Activated CD4-positive, CD25-positive, alpha-beta regulatory T cell treated with anti-CD3 and anti-CD28 coated beads, Interleukin-2, amount 50 U/mL, for 16 hours (primary cell): ENCODE measurements around the gene CRK.
"Not testable (repeated sequence)": the region's sequence is repeated elsewhere in the genome, so short reads cannot be mapped to it uniquely, and the experiment has no call there.

Source experiments
- DNase-seq: peaks from one replicate; pipeline ENCODE4 v3.0.0-alpha.2; 2020; ENCODE audit warnings: low read depth, low spot score

CRK gene

GRCh38 chr17:1467898-1468492 is 12.0 kb upstream of the CRK start:
- DNase-seq: no peak

- DNase-seq: no peak
Observed at GRCh38 chr17:1467258-1467657, 11.2 kb upstream of the CRK start.

DNA sequence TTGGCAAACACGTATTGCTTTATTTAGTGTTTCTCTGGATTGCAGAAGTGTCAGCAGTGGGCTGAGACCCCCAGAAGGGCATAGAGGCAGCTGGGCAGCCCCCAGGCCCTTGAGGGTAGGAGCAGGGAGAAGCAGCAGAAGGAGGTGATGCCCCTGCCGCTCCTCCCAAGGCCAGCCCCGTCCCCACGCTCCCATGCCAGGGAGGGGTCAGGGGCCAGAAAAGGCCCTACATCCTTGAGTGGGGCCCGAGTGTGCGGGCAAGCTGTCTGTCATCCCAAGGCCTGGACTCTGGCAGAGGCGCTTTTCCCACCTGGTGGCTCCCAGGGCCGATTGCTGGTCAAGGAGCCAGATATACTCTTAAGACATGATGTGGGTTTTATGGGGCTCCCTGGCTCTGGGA is 8.2 kb upstream of the CRK start:
- DNase-seq: no peak

DNA sequence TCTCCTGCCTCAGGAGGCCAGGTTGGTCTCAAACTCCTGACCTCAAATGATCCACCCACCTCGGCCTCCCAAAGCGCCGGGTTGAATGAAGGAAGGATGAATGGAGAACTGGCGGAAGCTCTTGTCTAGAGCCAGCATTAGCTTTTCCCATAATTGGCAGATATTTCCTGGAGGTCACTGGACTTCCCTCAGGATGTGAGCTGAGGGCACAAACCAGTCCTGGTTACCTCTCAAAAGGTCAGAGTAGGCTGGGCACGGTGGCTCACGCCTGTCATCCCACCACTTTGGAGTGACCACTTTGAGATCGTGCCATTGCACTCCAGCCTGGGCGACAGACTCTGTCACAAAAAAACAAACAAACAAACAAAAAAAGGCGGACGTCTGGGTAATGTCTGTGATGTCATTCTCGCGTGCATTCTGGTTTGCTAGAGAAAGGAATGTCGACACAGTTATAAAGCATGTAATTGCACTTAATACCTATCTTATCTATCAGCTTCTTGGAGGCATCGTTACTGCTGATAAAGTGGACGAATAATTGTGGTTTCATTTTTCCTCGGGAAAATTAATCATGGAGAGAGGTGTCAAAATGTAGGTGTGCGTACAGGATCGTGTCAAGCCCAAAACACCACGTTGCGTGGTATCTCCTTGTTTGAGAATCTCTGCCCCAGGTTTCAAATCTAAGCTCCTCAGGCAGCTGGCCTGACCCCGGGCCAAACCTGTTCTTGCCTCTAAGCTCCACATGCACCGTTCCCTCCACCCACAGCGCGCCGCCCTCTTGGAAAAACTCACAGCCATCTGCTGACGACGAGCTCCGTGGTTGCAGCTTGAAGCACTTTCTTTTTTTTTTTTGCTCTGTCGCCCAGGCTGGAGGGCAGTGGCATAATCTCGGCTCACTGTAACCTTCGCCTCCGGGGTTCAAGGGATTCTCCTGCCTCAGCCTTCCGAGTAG is 6.4 kb upstream of the CRK start:
- DNase-seq: no peak

- no peak for DNase-seq
Observed at GRCh38 chr17:1461198-1461944, 5.3 kb upstream of the CRK start.

- DNase-seq: no peak
Observed at GRCh38 chr17:1460233-1460632, 4.2 kb upstream of the CRK start.

DNA sequence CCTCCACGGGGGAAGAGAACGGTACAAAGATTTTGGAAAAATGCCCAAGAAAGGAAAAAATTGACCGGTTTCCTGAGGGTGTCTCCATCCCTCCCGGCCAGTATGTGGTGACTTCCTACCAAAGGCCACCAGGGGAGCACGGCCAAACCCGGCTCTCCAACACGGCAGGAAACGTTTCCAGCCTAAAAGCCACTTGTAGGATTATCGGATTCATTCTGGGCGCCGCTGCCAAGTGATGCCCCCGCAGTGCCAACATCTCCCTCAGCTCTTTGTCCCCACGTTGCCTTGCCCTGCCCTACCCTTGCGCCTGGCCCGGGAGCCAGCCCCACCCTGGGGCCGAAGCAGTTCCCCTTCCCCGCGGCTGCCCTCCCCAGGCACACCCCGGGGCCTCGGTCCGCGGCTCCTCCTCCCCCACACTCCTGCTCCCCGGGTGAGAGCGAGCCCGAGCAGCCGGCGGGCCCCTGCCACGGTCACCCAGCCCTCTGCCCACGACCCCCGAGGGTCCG is 688 bp downstream of the CRK start:
- DNase-seq: no peak

DNA sequence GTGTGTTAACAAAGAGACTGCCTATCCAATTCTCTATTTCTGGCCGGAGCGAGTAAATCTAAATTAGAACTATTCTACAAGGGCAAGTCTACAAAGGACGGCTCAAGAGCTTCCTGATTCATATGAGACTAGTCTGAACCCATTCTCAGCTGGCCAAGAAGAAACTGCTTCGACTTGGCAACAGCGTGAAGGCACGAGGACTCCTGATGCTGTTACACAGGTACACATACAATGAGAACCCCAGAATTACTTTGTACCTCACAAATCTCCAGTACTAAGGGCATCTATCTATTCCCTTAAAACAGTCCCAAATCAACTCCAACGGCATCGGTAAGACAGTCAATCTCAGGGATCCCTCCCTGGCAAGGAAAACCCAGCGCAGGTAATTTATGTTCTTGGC is 1.5 kb downstream of the CRK start:
- DNase-seq: no peak

GRCh38 chr17:1453694-1454093 is 2.3 kb downstream of the CRK start:
- not testable (repeated sequence) for DNase-seq

GRCh38 chr17:1452836-1453235 is 3.2 kb downstream of the CRK start:
- DNase-seq: no peak

DNA sequence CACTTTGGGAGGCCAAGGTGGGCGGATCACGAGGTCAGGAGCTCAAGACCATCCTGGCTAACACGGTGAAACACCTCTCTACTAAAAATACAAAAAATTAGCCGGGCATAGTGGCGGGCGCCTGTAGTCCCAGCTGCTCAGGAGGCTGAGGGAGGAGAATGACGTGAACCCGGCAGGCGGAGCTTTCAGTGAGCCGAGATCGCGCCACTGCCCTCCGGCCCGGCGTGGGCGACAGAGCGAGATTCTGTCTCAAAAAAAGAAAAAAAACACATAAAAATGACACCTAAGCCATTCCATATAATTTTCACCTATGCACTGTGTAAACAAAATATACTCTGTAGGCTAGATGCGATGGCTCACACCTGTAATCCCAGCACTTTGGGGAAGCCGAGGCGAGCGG is 5.8 kb downstream of the CRK start:
- not testable (repeated sequence) for DNase-seq

DNA sequence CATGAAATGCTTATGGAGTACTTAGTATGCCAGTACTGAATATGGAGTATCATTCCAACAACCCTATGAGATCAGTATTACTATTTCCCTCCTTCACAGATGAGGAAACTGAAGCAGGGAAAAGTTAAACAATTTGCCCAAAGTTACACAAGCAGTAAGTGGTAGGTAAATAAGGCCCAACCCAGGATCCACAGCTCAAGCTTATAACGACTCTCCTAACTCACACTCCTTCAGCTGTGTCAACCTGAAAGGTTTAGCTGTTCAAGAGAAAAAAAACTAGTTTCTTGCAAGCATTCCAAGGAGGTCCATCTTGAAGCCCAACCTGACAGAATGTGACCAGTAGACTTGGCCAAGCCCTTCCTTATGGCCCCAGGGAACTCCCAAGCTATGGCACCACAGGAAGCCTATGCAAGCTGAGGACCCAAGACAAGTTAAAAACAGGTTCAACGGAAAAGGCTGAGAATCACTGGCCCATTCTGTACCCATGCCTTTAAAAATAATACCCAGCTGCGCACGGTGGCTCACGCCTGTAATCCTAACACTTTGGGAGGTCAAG is 6.5 kb downstream of the CRK start:
- DNase-seq: no peak

DNA sequence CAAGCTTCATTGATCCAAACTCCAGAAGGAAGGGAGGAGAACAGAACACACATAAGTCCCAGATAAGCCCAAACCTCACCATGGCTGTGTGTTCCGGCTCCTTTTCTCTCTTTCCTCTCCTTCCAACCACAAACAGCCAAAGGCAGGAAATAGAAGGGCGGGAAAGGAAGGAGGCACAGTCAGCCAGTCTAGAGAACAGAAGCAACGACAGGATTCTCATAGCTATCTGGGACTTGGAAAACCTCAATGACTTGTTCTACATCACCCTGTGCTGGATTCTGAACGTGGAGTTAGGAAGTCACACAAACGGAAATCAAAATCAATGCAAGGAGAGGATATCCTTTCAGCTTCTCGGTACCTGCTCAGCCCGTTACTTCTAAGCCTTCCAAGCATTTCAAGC is 9.0 kb downstream of the CRK start:
- no peak for DNase-seq

- no peak for DNase-seq
Observed at GRCh38 chr17:1446201-1446600, 9.8 kb downstream of the CRK start.

DNA sequence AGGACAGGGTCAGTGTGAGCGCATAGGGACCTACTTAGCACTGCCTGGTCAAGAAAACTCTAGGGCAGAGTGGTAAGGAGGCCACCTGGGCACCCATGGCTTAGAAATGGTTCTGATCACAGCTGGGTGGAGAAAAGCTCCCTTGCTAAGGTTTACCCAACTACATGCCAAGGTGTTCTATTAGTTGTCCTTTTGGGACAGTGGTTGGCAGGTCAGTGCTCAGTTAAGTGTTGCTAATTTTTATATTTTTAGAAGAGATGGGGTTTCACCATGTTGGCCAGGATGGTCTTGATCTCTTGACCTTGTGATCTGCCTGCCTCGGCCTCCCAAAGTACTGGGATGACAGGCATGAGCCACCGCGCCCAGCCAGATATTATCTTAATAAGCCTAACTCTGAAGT is 10.3 kb downstream of the CRK start:
- DNase-seq: not testable (repeated sequence)

GRCh38 chr17:1442721-1443120 is 13.3 kb downstream of the CRK start:
- not testable (repeated sequence) for DNase-seq

DNA sequence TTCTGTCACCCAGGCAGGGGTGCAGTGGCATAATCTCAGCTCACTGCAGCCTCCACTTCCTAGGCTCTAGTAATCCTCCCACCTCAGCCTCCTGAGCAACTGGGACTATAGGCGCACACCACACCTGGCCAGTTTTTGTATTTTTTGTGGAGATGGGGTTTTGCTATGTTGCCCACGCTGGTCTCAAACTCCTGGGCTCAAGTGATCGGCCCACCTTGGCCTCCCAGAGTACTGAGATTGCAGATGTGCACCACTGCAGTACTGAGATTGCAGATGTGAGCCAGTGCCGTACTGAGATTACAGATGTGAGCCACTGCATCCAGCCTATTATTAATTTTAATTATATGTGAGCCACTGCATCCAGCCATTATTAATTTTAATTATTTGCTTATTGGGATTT is 13.8 kb downstream of the CRK start:
- DNase-seq: no peak

- DNase-seq: no peak
Observed at GRCh38 chr17:1440921-1441320, 15.1 kb downstream of the CRK start.

DNA sequence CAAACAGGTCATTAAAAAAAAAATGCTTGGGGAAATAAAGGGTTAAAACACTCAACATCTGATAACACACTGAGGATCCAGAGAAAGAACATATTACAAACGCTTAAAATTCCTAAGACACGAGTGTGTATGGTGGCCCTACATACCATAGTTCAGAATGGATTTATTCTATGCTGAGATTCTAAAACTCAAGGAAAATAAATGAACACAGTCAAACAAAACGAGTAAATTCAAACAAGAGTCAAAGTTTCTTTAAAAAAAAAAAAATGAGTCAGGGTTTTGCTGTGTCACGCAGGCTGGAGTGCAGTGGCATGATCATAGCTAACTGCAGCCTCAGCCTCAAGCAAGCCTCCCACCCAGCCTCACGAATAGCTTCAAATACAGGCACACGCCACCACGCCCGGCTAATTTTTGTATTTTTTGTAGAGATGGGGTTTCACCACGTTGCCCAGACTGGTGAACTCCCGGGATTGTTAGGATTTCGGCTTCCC is 17.4 kb downstream of the CRK start:
- no peak for DNase-seq

- DNase-seq: no peak
Observed at GRCh38 chr17:1435326-1435725, 20.7 kb downstream of the CRK start.

DNA sequence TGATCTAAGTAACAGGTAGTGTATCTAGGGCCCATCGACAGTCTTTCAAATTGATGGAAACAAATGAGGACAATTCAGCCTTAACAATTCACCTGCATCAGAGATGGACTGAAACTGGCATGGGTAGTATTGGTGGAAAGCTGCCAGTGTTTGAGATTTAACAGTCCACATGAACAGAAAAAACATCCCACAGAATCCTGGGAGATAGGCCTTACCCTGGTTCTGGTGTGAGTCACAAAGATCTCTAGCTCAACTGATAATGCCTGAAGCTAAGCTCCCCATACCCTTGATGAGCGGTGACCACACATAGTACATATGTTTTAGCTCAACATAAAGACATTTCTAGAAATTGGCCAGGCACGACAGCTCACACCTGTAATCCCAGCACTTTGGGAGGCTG is 21.9 kb downstream of the CRK start:
- DNase-seq: no peak

GRCh38 chr17:1431631-1432104 is 24.4 kb downstream of the CRK start:
- DNase-seq: no peak
